Endothelial cell of umbilical vein (primary cell): Measurements from ENCODE around the gene TSR3. TPM values are rescaled to one million over a fixed set of nuclear protein-coding genes. Genes with fewer than 3 reads are reported as not detected.

ENCODE experiments used
- BruUV-seq: library from RNA; stranded (reverse); fragments of 400-500 nt; replicated peaks from 2 replicates; lab custom pipeline; 2021; lab: Mats Ljungman, UMichigan
- CTCF ChIA-PET: fragments of 300-600, 350-600 bp; sonication (Branson Sonifier 250); formaldehyde crosslinking; loops from one replicate; lab custom pipeline; 2021; ENCODE audit warnings: antibody characterized with exemption, inconsistent platforms; lab: Charles Lee
- POLR2A ChIA-PET: fragments of 300-600, 350-600 bp; sonication (Branson Sonifier 250); formaldehyde crosslinking; loops from one replicate; lab custom pipeline; 2021; ENCODE audit warnings: antibody characterized with exemption, inconsistent platforms; lab: Charles Lee
- DNase-seq: peaks from one replicate; pipeline ENCODE4 v3.0.0-alpha.2; 2011; ENCODE audit warnings: low read depth, low spot score
- FAIRE-seq: peaks from 2 replicates; lab custom pipeline; 2011; peaks lifted over from hg19 to GRCh38; lab: Jason Lieb, UNC
- H2AFZ ChIP-seq: 2 replicates; pipeline ENCODE4 v1.6.0; 2012; ENCODE audit warnings: low read depth, low read length, control low read depth, inconsistent platforms
- H3K27ac ChIP-seq: 2 replicates; pipeline ENCODE4 v1.5.1; 2011; ENCODE audit warnings: low read depth, mild to moderate bottlenecking, control low read depth, low read length, moderate library complexity; ENCODE audit not compliant: insufficient read depth
- H3K27me3 ChIP-seq, 2 experiments: 2 replicates each; pipeline versions ENCODE4 v1.6.0 to v1.6.1; 2011; ENCODE audit warnings: low read length in 2 of 2, mixed read lengths in 1 of 2; ENCODE audit not compliant: control insufficient read depth in 2 of 2, insufficient read depth in 2 of 2
- H3K36me3 ChIP-seq, 2 experiments: 2 replicates in 1 of 2; 3 replicates in 1 of 2; pipeline ENCODE4 v1.5.1; 2011; ENCODE audit warnings: low read length in 2 of 2, mild to moderate bottlenecking in 1 of 2, moderate library complexity in 1 of 2; ENCODE audit not compliant: control insufficient read depth in 2 of 2, insufficient read depth in 2 of 2; ENCODE audit errors: extremely low read depth in 1 of 2
- H3K4me1 ChIP-seq: 3 replicates; pipeline ENCODE4 v1.5.1; 2011; ENCODE audit warnings: mild to moderate bottlenecking, low read length; ENCODE audit not compliant: control insufficient read depth, insufficient read depth; ENCODE audit errors: extremely low read depth
- H3K4me2 ChIP-seq: 2 replicates; pipeline ENCODE4 v1.6.1; 2011; ENCODE audit warnings: low read length, control low read depth, mixed read lengths; ENCODE audit not compliant: insufficient read depth
- H3K4me3 ChIP-seq, 3 experiments: fragments of 200-600 bp in 1 of 3; sonication (generic), shearing (Covaris generic) in 1 of 3; replicated peaks in 1 of 3; 2 replicates each; pipeline ENCODE4 v1.5.1; 2011 to 2016; ENCODE audit warnings: control low read depth in 3 of 3, low read length in 3 of 3, mild to moderate bottlenecking in 2 of 3, inconsistent platforms in 1 of 3, low read depth in 1 of 3, moderate library complexity in 1 of 3; ENCODE audit not compliant: insufficient read depth in 1 of 3
- H3K79me2 ChIP-seq: 2 replicates; pipeline ENCODE4 v1.6.0; 2012; ENCODE audit warnings: low read length, inconsistent platforms; ENCODE audit not compliant: control insufficient read depth, insufficient read depth
- H3K9ac ChIP-seq: replicated peaks from 2 replicates; pipeline ENCODE3; 2011; ENCODE audit warnings: low read length, control low read depth; ENCODE audit not compliant: insufficient read depth; ENCODE audit errors: extremely low read depth
- H3K9me1 ChIP-seq: replicated peaks from 3 replicates; pipeline ENCODE4 v1.6.0; 2011; ENCODE audit warnings: mild to moderate bottlenecking, low read length; ENCODE audit not compliant: control insufficient read depth, insufficient read depth; ENCODE audit errors: extremely low read depth
- H3K9me3 ChIP-seq: replicated peaks from 2 replicates; pipeline ENCODE4 v1.5.1; 2012; ENCODE audit warnings: low read length, inconsistent platforms; ENCODE audit not compliant: control insufficient read depth, insufficient read depth
- H4K20me1 ChIP-seq: replicated peaks from 2 replicates; pipeline ENCODE3; 2011; ENCODE audit warnings: mild to moderate bottlenecking, low read length; ENCODE audit not compliant: control insufficient read depth, insufficient read depth; ENCODE audit errors: extremely low read depth
- EZH2 ChIP-seq: IDR thresholded peaks from 2 replicates; pipeline ENCODE4 v1.6.1; 2012; ENCODE audit warnings: borderline replicate concordance, low read depth, mild to moderate bottlenecking, moderate library complexity, low read length, inconsistent platforms; ENCODE audit not compliant: severe bottlenecking
- GATA2 ChIP-seq: IDR thresholded peaks from 2 replicates; pipeline ENCODE4 v1.7.0; 2011; ENCODE audit warnings: low read depth, mild to moderate bottlenecking, moderate library complexity, mixed read lengths, low read length; ENCODE audit not compliant: insufficient read length, insufficient read depth
- JUN ChIP-seq: IDR thresholded peaks from 2 replicates; pipeline ENCODE4 v1.6.1; 2011; ENCODE audit warnings: borderline replicate concordance, low read depth; ENCODE audit not compliant: insufficient read length, insufficient read depth
- MAX ChIP-seq: IDR thresholded peaks from 2 replicates; pipeline ENCODE4 v1.6.1; 2011; ENCODE audit not compliant: insufficient read depth, insufficient read length
- MYC ChIP-seq: IDR thresholded peaks from one replicate; pipeline ENCODE4 v1.6.1; 2011; ENCODE audit warnings: mild to moderate bottlenecking, low read depth, low read length
- POLR2A ChIP-seq: IDR thresholded peaks from 2 replicates; pipeline ENCODE4 v1.6.1; 2012; ENCODE audit warnings: low read depth, mild to moderate bottlenecking, control low read depth, low read length
- POLR2AphosphoS5 ChIP-seq: IDR thresholded peaks from 2 replicates; pipeline ENCODE4 v1.6.1; 2012; ENCODE audit warnings: low read depth, mild to moderate bottlenecking, control low read depth, low read length, moderate library complexity; ENCODE audit not compliant: insufficient read depth
- dilution Hi-C: fragments of 300-500 bp; cut with MboI; formaldehyde crosslinking; loops from one replicate; pipeline ENCODE4 v1.15.0; 2019; ENCODE audit warnings: low sequenced_read_pairs; ENCODE audit not compliant: extremely low pct_ligation_motif_present
- intact Hi-C: fragments of 100-400 bp; cut with micrococcal nuclease; formaldehyde crosslinking; loops from one replicate; pipeline ENCODE4 v1.10.0; 2022
- polyA plus RNA-seq, 4 experiments: library from polyadenylated mRNA; depleted of rRNA in 3 of 4; stranded (reverse) in 3 of 4; unstranded in 1 of 4; fragments of >200 nt; gene quantifications; 2 replicates each; pipeline versions ENCODE4 v1.2.1 to v1.2.3, GENCODE V29; 2011 to 2012; ENCODE audit warnings: missing spikeins in 1 of 4
- total RNA-seq: library from RNA; stranded (reverse); gene quantifications from 2 replicates; pipeline ENCODE4 v1.2.3, GENCODE V29; 2021
- TF ChIP-seq, protein P1 (sequence below), 2 donors: IDR thresholded peaks; 1 replicate in 1 of 2; 2 replicates in 1 of 2; pipeline ENCODE4 v1.5.1; 2011; ENCODE audit warnings: low read length in 2 of 2, mild to moderate bottlenecking in 2 of 2, moderate library complexity in 2 of 2, control low read depth in 1 of 2, inconsistent platforms in 1 of 2, low read depth in 1 of 2; ENCODE audit not compliant: insufficient read depth in 1 of 2; ENCODE audit errors: extremely low read depth in 1 of 2

Gene TSR3
- total and polyA plus RNA-seq, 2 donors (not counting 3 experiments of a cell fraction or from before 2014, with no cell fraction given), result 65.4 to 82.7 TPM

- ChIA-PET CTCF (no interaction called here), POLR2A (no interaction called here)
- intact Hi-C loops, result no loop called here
- FAIRE-seq (no peak), DNase-seq (no peak)
- no peaks in the 10 kb centered on the region for H3K9me3 ChIP-seq
- H3K79me2 ChIP-seq, result peaks cover 5% of the 10 kb centered on the region
- no peaks in the 10 kb centered on the region for H4K20me1 ChIP-seq
- no peaks in the 10 kb centered on the region for H3K27me3 ChIP-seq
- H3K36me3 ChIP-seq, result peaks cover 14 to 36% of the 10 kb centered on the region in 2 experiments
- no peak overlapping the region for H3K4me2 ChIP-seq
- no peak for TF ChIP-seq EZH2
- no peak for TF ChIP-seq POLR2AphosphoS5
- no peak for TF ChIP-seq JUN
- no peak for TF ChIP-seq MAX
- no peak for TF ChIP-seq POLR2A
- TF ChIP-seq MYC, result no peak
- TF ChIP-seq, protein P1, sequence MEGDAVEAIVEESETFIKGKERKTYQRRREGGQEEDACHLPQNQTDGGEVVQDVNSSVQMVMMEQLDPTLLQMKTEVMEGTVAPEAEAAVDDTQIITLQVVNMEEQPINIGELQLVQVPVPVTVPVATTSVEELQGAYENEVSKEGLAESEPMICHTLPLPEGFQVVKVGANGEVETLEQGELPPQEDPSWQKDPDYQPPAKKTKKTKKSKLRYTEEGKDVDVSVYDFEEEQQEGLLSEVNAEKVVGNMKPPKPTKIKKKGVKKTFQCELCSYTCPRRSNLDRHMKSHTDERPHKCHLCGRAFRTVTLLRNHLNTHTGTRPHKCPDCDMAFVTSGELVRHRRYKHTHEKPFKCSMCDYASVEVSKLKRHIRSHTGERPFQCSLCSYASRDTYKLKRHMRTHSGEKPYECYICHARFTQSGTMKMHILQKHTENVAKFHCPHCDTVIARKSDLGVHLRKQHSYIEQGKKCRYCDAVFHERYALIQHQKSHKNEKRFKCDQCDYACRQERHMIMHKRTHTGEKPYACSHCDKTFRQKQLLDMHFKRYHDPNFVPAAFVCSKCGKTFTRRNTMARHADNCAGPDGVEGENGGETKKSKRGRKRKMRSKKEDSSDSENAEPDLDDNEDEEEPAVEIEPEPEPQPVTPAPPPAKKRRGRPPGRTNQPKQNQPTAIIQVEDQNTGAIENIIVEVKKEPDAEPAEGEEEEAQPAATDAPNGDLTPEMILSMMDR (IDR thresholded peaks at IDR 0.05; ENCODE audit: extremely low read depth in 1 of 2, insufficient read depth in 1 of 2, low read depth in 1 of 2, low read length in 2 of 2), result no peak
- no peak for TF ChIP-seq GATA2
- dilution Hi-C loops, result no loop called here
- H2AFZ ChIP-seq, result no peak overlapping the region
- BruUV-seq, result no TSS peak
- no peaks in the 10 kb centered on the region for H3K9me1 ChIP-seq
- no peak overlapping the region for H3K27ac ChIP-seq
- no peak overlapping the region for H3K9ac ChIP-seq
- no peak overlapping the region for H3K4me3 ChIP-seq
- no peaks in the 10 kb centered on the region for H3K4me1 ChIP-seq
Measured at GRCh38 chr16:1366712-1367299, 15.1 kb upstream of the TSR3 start.
